NCI-H1694 treated with DMSO at 0.1 percent for 48 hours (cell line): ENCODE results near the gene RGS5.
"Not testable (repeated sequence)": the region's sequence is repeated elsewhere in the genome, so short reads cannot be mapped to it uniquely, and the experiment has no call there.

ENCODE experiments used
- DNase-seq: peaks from one replicate; lab custom pipeline; 2025; lab: John Stamatoyannopoulos, UW

RGS5 gene

GRCh38 chr1:163202833-163203451 is at the start of gene RGS5:
Gene RGS5, minus strand, starts transcription at chr1:163202916. Its CDS starts 81 bp downstream, at chr1:163202835.
- no peak for DNase-seq

GRCh38 chr1:163250382-163250974 is 47.8 kb upstream of the RGS5 start:
- DNase-seq: no peak

GRCh38 chr1:163248064-163248463 is 45.3 kb upstream of the RGS5 start:
- no peak for DNase-seq

GRCh38 chr1:163244648-163245047 is 41.9 kb upstream of the RGS5 start:
- DNase-seq: not testable (repeated sequence)

GRCh38 chr1:163241746-163242145 is 39.0 kb upstream of the RGS5 start:
- DNase-seq: no peak

- no peak for DNase-seq
Measured at GRCh38 chr1:163240705-163241104, 38.0 kb upstream of the RGS5 start.

- not testable (repeated sequence) for DNase-seq
Measured at GRCh38 chr1:163233643-163234042, 30.9 kb upstream of the RGS5 start.

- DNase-seq: no peak
Measured at GRCh38 chr1:163231385-163231784, 28.7 kb upstream of the RGS5 start.

GRCh38 chr1:163230827-163231226 is 28.1 kb upstream of the RGS5 start:
- DNase-seq: no peak

GRCh38 chr1:163228271-163228670 is 25.6 kb upstream of the RGS5 start:
- DNase-seq: not testable (repeated sequence)

- DNase-seq: no peak
Measured at GRCh38 chr1:163227126-163227525, 24.4 kb upstream of the RGS5 start.

GRCh38 chr1:163213626-163214025 is 10.9 kb upstream of the RGS5 start:
- no peak for DNase-seq

GRCh38 chr1:163211667-163212066 is 9.0 kb upstream of the RGS5 start:
- no peak for DNase-seq

GRCh38 chr1:163205513-163205912 is 2.8 kb upstream of the RGS5 start:
- no peak for DNase-seq

- DNase-seq: no peak
Measured at GRCh38 chr1:163203561-163203960, 845 bp upstream of the RGS5 start.

GRCh38 chr1:163201906-163202305 is 810 bp downstream of the RGS5 start:
- no peak for DNase-seq

GRCh38 chr1:163197022-163197421 is 5.7 kb downstream of the RGS5 start:
- DNase-seq: no peak

GRCh38 chr1:163196449-163196787 is 6.3 kb downstream of the RGS5 start:
- DNase-seq: no peak

- no peak for DNase-seq
Measured at GRCh38 chr1:163195728-163196448, 6.8 kb downstream of the RGS5 start.

- no peak for DNase-seq
Measured at GRCh38 chr1:163191301-163191700, 11.4 kb downstream of the RGS5 start.

GRCh38 chr1:163188947-163189346 is 13.8 kb downstream of the RGS5 start:
- no peak for DNase-seq

- DNase-seq: no peak
Measured at GRCh38 chr1:163187849-163188248, 14.9 kb downstream of the RGS5 start.

- DNase-seq: peak; percentile 16
Measured at GRCh38 chr1:163186862-163187261, 15.9 kb downstream of the RGS5 start.
